Measurements from ENCODE around the gene ACTA1.
"Not testable (repeated sequence)": the region's sequence is repeated elsewhere in the genome, so short reads cannot be mapped to it uniquely, and the experiment has no call there.

Gene ACTA1

DNA sequence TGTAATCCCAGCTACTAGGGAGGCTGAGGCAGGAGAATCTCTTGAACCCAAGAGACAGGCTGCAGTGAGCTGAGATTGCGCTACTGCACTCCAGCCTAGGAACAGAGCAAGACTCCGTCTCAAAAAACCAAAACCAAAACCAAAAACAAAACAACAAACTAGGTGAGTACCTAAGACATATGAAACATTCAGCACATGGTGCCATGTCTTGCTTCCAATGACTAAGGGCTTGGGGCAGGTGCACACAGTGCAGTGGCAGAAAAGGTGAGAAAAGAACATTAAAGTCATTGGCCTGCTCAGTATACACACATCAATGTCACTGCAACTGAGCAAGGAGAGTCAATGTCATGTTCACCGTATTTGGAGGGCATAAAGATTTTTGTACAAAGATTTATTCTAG lies 4.1 kb upstream of the ACTA1 start:
- DNase-seq: no peak

DNA sequence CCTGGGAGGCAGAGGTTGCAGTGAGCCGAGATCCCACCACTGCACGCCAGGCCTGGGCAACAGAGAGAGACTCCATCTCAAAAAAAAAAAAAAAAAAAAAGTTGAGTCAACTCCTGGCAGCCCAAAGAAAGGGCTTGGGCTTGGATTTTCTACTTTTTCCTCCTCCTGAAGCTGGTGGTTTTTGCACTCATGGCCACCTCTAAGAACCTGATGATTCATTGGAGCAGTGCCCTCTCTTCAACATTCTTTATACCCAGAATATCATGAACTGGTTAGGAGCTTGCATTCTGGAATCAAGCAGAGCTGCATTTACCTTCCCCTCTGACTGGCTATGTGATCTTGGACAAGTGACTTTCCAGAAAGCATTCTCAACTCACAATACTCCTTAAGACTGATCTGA lies 3.5 kb upstream of the ACTA1 start:
- no peak for DNase-seq

- no peak for DNase-seq
Observed at GRCh38 chr1:229436201-229436600, 2.3 kb upstream of the ACTA1 start.

- DNase-seq: no peak
Observed at GRCh38 chr1:229434641-229435051, 752 bp upstream of the ACTA1 start.

- no peak for DNase-seq
Observed at GRCh38 chr1:229433364-229434004, 410 bp downstream of the ACTA1 start.

GRCh38 chr1:229432905-229433304 lies 989 bp downstream of the ACTA1 start:
- DNase-seq: no peak

- DNase-seq: no peak
Observed at GRCh38 chr1:229432116-229432461, 1.8 kb downstream of the ACTA1 start.

- DNase-seq: no peak
Observed at GRCh38 chr1:229431284-229432115, 2.4 kb downstream of the ACTA1 start.

- peak; percentile 43 to 64 for DNase-seq
Observed at GRCh38 chr1:229430761-229431283, 3.1 kb downstream of the ACTA1 start.

DNA sequence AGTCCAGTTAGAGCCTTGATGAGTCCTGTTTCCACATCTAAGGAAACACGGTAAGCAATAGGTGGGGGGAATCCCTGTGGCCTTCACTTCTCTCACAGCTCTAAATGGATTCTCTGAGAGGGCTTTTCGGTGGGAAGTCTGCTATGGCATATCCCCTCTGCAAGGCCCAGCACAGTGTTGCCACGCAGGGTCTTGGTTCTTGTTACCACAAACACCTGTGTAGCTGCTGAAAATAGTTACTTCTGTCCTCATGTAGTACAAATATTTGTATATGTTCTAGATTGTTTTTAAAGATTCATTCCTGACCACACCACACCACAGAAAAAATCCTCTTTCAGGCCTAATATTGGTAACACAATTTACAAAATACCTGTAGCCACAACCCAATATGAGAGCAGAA lies 5.6 kb downstream of the ACTA1 start:
- no peak for DNase-seq

- DNase-seq: no peak
Observed at GRCh38 chr1:229427572-229427971, 6.3 kb downstream of the ACTA1 start.

DNA sequence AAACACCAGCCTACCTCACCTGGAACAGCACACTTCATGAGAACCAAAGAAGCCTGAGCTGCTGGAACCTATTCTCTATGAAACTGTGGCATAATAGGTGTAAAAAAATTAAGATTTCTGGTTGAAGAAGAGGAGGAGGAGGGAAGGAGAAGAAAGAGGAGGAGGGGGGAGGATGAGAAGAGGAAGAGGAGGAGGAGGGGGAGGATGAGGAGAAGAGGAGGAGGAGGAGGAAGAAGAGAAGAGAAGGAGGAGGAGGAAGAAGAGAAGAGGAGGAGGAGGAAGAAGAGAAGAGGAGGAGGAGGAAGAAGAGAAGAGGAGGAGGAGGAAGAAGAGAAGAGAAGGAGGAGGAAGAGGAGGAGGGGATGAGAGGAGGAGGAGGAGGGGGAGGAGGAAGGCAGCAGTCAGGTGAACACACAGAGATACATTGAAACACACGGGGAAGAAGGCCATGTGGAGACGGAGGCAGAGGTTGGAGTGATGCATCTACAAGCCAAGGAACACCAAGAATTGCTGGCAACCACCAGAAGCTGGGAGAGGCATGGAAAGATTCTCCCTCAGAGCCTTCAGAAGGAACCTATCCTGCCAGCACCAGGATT lies 8.2 kb downstream of the ACTA1 start:
- DNase-seq: no peak

DNA sequence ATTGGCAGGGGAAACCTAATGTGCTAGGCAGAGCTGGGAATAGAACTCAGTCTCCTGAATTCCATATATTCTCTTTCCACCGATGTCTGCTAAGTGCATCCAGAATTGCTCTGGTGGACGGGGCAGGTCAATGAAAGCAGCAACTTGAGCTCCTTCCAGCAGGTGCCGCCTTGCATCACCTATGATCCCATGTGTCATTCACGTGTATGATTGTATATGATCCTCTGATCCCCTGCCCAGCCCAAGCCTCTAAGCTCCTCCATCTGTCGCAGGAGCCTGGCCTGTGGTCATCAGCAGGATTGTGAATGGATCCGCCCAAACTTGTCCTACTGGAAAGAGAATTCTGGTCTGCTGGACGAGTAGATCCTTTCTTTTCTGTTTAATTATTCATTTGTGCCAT lies 13.1 kb downstream of the ACTA1 start:
- no peak for DNase-seq

- DNase-seq: no peak
Observed at GRCh38 chr1:229420224-229420623, 13.7 kb downstream of the ACTA1 start.

- not testable (repeated sequence) for DNase-seq
Observed at GRCh38 chr1:229418586-229418985, 15.3 kb downstream of the ACTA1 start.

DNA sequence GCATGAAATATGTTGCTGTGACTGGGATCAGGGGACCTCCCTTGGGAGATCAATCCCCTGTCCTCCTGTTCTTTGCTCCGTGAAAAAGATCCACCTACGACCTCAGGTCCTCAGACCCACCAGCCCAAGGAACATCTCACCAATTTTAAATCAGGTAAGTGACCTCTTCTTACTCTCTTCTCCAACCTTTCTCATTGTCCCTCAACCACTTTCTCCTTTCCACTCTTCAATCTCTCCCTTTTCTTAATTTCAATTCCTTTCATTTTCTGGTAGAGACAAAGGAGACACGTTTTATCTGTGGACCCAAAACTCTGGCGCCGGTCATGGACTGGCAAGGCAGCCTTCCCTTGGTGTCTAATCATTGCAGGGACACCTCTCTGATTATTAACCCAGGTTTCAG lies 21.1 kb downstream of the ACTA1 start:
- not testable (repeated sequence) for DNase-seq

DNA sequence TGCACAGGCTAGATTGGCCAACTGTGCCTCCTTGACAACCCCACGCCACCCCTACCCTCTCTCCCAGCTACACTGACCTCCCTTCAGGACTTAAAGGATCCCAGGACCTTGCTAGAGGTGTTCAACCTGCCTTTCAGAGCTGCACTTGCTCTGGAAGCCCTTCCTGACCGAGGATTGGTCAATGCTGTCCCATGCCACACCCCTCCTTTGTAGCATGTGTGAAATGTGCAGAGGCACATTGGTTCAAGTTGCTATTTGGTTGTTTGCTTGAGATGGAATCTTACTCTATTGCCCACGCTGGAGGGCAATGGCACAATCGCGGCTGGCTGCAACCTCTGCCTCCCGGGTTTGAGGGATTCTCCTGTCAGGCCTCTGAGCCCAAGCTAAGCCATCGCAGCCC lies 21.8 kb downstream of the ACTA1 start:
- DNase-seq: no peak

DNA sequence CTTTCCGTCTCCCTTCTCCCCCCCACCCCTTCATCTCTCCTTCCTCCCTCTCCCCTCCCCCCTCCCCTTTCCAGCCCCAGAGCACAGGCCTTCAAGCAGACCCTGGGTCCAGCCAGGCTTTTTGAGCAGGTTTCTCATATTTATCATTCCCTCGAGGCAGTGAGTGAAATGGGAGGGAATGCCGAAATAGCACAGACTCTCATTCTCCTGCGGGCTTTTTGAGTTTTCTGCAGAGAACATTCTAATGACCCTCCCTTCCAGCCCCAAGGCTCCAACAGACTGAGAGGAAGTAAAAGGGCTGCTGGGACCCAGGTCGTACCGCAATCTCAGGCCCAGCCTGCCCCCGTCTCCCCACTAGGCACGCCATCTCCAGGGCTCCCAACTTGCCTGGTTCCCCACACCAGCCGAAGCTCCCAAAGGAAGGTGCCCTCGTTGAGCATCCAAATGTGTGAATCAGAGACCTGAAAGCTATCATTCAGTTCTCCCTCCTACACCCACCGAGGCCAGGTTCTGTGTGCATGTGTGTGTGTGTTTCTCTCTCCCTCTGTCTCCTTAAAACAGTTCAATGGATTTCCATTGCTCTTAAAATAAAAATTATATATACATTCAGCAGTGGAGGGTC lies 22.3 kb downstream of the ACTA1 start:
- peak in 1 of 2 donors; percentile 11 for DNase-seq

GRCh38 chr1:229410692-229411433 lies 23.0 kb downstream of the ACTA1 start:
- DNase-seq: peak; percentile 56 to 81

DNA sequence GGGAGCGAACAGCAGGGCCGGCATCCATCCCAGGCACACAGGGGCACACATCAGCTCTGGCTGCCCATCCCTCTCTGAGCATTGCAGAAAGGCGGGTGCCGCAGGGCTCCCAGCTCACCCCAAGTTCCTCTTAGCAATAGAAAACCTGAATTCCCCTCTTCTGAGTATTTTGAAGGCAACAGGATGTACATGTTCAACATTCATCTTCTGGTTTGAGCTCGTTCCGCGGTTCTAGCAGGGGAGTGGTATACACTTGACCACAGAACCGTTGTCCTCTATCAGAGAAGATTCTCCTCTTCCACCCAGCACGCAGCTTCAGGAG lies 23.6 kb downstream of the ACTA1 start:
- peak; percentile 18 to 28 for DNase-seq

DNA sequence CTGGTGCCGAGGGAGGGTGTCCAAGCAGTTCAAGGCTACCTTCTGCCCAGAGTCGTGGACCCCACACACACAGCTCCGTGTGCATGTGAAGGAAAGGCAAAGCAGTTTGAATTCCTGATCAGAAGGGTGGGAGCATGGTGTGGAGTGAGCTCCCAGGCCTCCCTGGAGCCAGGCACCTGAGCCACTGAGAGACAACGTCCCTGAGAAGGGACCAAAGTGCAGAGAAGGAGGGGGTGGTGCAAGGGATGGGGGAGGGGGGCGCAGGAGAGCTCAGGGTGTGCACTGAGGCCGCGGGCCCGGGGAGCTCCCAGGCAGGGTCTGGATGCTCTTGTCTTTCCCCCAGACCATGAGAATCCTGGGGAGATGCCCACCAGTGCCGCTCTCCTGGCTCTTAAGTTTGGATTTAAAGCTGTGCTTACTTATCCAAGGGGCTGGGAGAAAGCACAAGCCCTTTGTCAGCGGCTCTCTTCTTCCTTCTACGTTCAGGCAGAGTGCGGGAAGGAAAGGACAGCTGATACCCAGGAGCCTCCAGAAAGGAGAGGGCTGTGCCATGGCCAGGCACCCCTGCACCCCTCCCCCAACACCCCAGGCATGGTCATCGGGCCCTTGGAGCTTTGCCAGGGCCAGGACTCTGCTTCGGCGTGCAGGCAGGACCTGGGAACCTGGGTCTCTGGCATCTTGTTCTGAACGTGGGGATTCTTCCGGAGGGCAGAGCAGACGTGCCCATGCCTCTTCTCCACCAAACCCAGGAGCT lies 24.1 kb downstream of the ACTA1 start:
- DNase-seq: no peak

GRCh38 chr1:229408458-229409037 lies 25.3 kb downstream of the ACTA1 start:
- no peak for DNase-seq
